Measurements from ENCODE around the gene ZNF217. TPM values are rescaled to one million over a fixed set of nuclear protein-coding genes. Genes with fewer than 3 reads are reported as not detected.
"Not testable (repeated sequence)": the region's sequence is repeated elsewhere in the genome, so short reads cannot be mapped to it uniquely, and the experiment has no call there.

Gene ZNF217
- total RNA-seq, 1 experiment from 2014 or later: 42.8 TPM

- no peak overlapping the region for H3K27ac ChIP-seq
- DNase-seq: no peak
- no peaks in the 10 kb centered on the region for H3K9me3 ChIP-seq (replicated peaks)
- H3K4me3 ChIP-seq: no peak overlapping the region
- peaks cover 80% of the 10 kb centered on the region for H3K36me3 ChIP-seq
- H3K4me1 ChIP-seq: no peaks in the 10 kb centered on the region
- H3K27me3 ChIP-seq: no peaks in the 10 kb centered on the region
Measured at GRCh38 chr20:53575481-53576194, 18.0 kb downstream of the ZNF217 start.

GRCh38 chr20:53574819-53575218 lies 18.8 kb downstream of the ZNF217 start:
- DNase-seq: no peak
- H3K9me3 ChIP-seq (replicated peaks): no peaks in the 10 kb centered on the region
- no peaks in the 10 kb centered on the region for H3K27me3 ChIP-seq
- no peak overlapping the region for H3K4me3 ChIP-seq
- no peaks in the 10 kb centered on the region for H3K4me1 ChIP-seq
- H3K27ac ChIP-seq: no peak overlapping the region
- H3K36me3 ChIP-seq: peaks cover 78% of the 10 kb centered on the region

- Histone ChIP-seq H3K4me1 (no peaks in the 10 kb centered on the region), H3K9me3 (replicated peaks) (no peaks in the 10 kb centered on the region), H3K27me3 (no peaks in the 10 kb centered on the region), H3K4me3 (no peak overlapping the region), H3K36me3 (peaks cover 83% of the 10 kb centered on the region), H3K27ac (no peak overlapping the region)
- no peak for DNase-seq
Measured at GRCh38 chr20:53574259-53574789, 19.3 kb downstream of the ZNF217 start.

- peaks cover 82% of the 10 kb centered on the region for H3K36me3 ChIP-seq
- DNase-seq: no peak
Measured at GRCh38 chr20:53571555-53572286, 21.9 kb downstream of the ZNF217 start.

GRCh38 chr20:53570446-53571276 lies 23.0 kb downstream of the ZNF217 start:
- Histone ChIP-seq H3K36me3 (peaks cover 82% of the 10 kb centered on the region), H3K4me3 (no peak overlapping the region), H3K27me3 (no peaks in the 10 kb centered on the region), H3K4me1 (no peaks in the 10 kb centered on the region), H3K9me3 (replicated peaks) (no peaks in the 10 kb centered on the region), H3K27ac (no peak overlapping the region)
- no peak for DNase-seq

More at GRCh38 chr20:53571555-53572286, 21.9 kb downstream of the ZNF217 start:
- no peaks in the 10 kb centered on the region for H3K4me1 ChIP-seq
- no peaks in the 10 kb centered on the region for H3K9me3 ChIP-seq (replicated peaks)
- no peak overlapping the region for H3K4me3 ChIP-seq
- no peaks in the 10 kb centered on the region for H3K27me3 ChIP-seq
- H3K27ac ChIP-seq: no peak overlapping the region

GRCh38 chr20:53569606-53570307 lies 23.9 kb downstream of the ZNF217 start:
- Histone ChIP-seq H3K27me3 (no peaks in the 10 kb centered on the region), H3K9me3 (replicated peaks) (no peaks in the 10 kb centered on the region), H3K36me3 (peaks cover 74% of the 10 kb centered on the region), H3K4me3 (no peak overlapping the region), H3K4me1 (no peaks in the 10 kb centered on the region), H3K27ac (no peak overlapping the region)
- DNase-seq: no peak

GRCh38 chr20:53569005-53569404 lies 24.6 kb downstream of the ZNF217 start:
- DNase-seq: no peak
- Histone ChIP-seq H3K9me3 (replicated peaks) (no peaks in the 10 kb centered on the region), H3K4me3 (no peak overlapping the region), H3K36me3 (peaks cover 69% of the 10 kb centered on the region), H3K27ac (no peak overlapping the region), H3K4me1 (no peaks in the 10 kb centered on the region), H3K27me3 (no peaks in the 10 kb centered on the region)

GRCh38 chr20:53568351-53568750 lies 25.3 kb downstream of the ZNF217 start:
- Histone ChIP-seq H3K27me3 (no peaks in the 10 kb centered on the region), H3K9me3 (replicated peaks) (no peaks in the 10 kb centered on the region), H3K4me1 (no peaks in the 10 kb centered on the region), H3K4me3 (no peak overlapping the region), H3K36me3 (peaks cover 63% of the 10 kb centered on the region), H3K27ac (no peak overlapping the region)
- DNase-seq: no peak

- H3K36me3 ChIP-seq: peaks cover 57% of the 10 kb centered on the region
- H3K27ac ChIP-seq: no peak overlapping the region
- no peaks in the 10 kb centered on the region for H3K9me3 ChIP-seq (replicated peaks)
- H3K4me1 ChIP-seq: no peaks in the 10 kb centered on the region
- H3K4me3 ChIP-seq: no peak overlapping the region
- no peak for DNase-seq
- no peaks in the 10 kb centered on the region for H3K27me3 ChIP-seq
Measured at GRCh38 chr20:53567379-53567917, 26.2 kb downstream of the ZNF217 start.

GRCh38 chr20:53566623-53567022 lies 27.0 kb downstream of the ZNF217 start:
- H3K4me1 ChIP-seq; DNase-seq; H3K27ac ChIP-seq; H3K4me3 ChIP-seq; H3K27me3 ChIP-seq; H3K9me3 ChIP-seq (replicated peaks): not testable (repeated sequence)
- H3K36me3 ChIP-seq: peaks cover 51% of the 10 kb centered on the region

GRCh38 chr20:53565254-53565653 lies 28.4 kb downstream of the ZNF217 start:
- Histone ChIP-seq H3K36me3 (peaks cover 41% of the 10 kb centered on the region), H3K27ac (no peak overlapping the region), H3K27me3 (no peaks in the 10 kb centered on the region), H3K4me3 (no peak overlapping the region), H3K9me3 (replicated peaks) (no peaks in the 10 kb centered on the region), H3K4me1 (no peaks in the 10 kb centered on the region)
- DNase-seq: no peak

GRCh38 chr20:53562104-53562764 lies 31.4 kb downstream of the ZNF217 start:
- not testable (repeated sequence) for H3K27me3 ChIP-seq; H3K9me3 ChIP-seq (replicated peaks); DNase-seq; H3K27ac ChIP-seq; H3K4me1 ChIP-seq; H3K4me3 ChIP-seq
- peaks cover 17% of the 10 kb centered on the region for H3K36me3 ChIP-seq

GRCh38 chr20:53561505-53561904 lies 32.1 kb downstream of the ZNF217 start:
- Histone ChIP-seq H3K9me3 (replicated peaks) (no peaks in the 10 kb centered on the region), H3K27ac (no peak overlapping the region), H3K36me3 (peaks cover 9% of the 10 kb centered on the region), H3K27me3 (0 out of 2 replicates have a peak, but pooled peaks cover 5% of the 10 kb centered on the region), H3K4me3 (no peak overlapping the region), H3K4me1 (no peaks in the 10 kb centered on the region)
- no peak for DNase-seq

GRCh38 chr20:53559816-53560215 lies 33.8 kb downstream of the ZNF217 start:
- Histone ChIP-seq H3K27ac (no peak overlapping the region), H3K36me3 (no peaks in the 10 kb centered on the region), H3K4me1 (no peaks in the 10 kb centered on the region), H3K27me3 (peaks cover 5% of the 10 kb centered on the region; the same call in 1 of the 2 replicates), H3K9me3 (replicated peaks) (no peaks in the 10 kb centered on the region), H3K4me3 (no peak overlapping the region)
- no peak for DNase-seq
